Measurements from ENCODE around the gene ZNF664.

GRCh38 chr12:124021007-124021406, 48.0 kb downstream of the ZNF664 start:
- TF ChIP-seq, protein P1, sequence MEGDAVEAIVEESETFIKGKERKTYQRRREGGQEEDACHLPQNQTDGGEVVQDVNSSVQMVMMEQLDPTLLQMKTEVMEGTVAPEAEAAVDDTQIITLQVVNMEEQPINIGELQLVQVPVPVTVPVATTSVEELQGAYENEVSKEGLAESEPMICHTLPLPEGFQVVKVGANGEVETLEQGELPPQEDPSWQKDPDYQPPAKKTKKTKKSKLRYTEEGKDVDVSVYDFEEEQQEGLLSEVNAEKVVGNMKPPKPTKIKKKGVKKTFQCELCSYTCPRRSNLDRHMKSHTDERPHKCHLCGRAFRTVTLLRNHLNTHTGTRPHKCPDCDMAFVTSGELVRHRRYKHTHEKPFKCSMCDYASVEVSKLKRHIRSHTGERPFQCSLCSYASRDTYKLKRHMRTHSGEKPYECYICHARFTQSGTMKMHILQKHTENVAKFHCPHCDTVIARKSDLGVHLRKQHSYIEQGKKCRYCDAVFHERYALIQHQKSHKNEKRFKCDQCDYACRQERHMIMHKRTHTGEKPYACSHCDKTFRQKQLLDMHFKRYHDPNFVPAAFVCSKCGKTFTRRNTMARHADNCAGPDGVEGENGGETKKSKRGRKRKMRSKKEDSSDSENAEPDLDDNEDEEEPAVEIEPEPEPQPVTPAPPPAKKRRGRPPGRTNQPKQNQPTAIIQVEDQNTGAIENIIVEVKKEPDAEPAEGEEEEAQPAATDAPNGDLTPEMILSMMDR (conservative IDR thresholded peaks at IDR 0.05), result no peak
- TF ChIP-seq EZH2 (IDR thresholded peaks at IDR 0.05; ENCODE audit: low read depth), result no peak
